ENCODE results near the gene SLC4A1.

The SLC4A1 gene

GRCh38 chr17:44283344-44284023, 15.5 kb upstream of the SLC4A1 start:
- no peak for DNase-seq

- no peak for DNase-seq
Measured at GRCh38 chr17:44282264-44282663, 14.3 kb upstream of the SLC4A1 start.

- DNase-seq, result no peak
Measured at GRCh38 chr17:44281570-44281969, 13.6 kb upstream of the SLC4A1 start.

GRCh38 chr17:44280392-44280937, 12.5 kb upstream of the SLC4A1 start:
- no peak for DNase-seq

DNA sequence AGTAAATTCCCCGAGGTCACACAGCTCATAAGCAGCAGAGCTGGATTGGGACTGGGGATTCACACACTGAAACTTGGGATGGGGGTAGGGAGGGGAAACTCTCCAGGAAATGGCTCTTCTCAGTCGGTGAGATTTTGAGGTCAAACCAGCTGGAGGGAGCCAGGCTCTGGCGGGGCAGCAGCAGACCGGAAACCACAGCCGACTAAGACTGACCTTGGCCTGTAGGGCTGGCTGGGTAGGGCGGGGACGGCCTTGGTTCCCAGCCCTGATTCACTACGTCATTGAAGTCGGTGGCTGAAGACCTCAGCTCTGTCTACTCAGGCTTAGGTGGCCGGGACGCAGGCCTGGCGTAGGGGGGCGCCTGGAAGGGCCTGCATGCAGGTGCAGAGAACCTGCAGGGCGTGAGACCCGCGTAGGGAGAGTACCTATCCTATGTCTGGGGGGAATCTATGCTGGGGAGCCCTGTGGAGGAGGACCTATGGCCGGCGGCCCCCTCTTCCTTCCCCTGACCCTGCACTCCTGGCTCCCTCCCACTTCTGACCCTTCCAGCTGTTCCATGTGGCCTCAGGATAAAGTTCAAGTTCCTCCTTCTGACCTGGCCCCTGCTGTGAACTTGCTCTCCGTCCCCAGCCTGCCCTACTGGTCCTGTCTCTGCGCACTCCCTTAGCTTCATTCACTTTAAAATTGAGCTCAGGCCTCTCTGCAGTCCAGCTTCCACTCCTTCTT, 11.9 kb upstream of the SLC4A1 start:
- DNase-seq, result no peak

- DNase-seq, result no peak
Measured at GRCh38 chr17:44279346-44279665, 11.4 kb upstream of the SLC4A1 start.

DNA sequence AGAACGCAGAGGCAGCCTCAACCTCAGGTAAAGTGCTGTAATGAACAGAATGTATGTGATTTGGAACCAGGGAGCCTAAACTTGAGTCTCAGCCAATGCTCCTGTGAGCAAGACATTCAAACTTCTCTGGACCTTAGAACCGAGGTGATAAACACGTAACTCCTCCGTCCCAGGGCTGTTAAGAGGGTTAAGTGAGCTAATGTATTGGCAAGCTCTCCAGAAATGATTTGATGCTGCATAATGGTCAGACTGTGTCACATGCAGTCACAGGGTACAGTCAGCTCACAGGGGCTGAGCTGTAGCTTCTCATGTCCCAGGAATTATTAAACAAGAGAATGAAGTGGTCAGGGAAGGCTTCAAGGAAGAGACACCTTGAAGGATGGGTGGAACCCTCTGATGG, 10.0 kb upstream of the SLC4A1 start:
- DNase-seq, result no peak

DNA sequence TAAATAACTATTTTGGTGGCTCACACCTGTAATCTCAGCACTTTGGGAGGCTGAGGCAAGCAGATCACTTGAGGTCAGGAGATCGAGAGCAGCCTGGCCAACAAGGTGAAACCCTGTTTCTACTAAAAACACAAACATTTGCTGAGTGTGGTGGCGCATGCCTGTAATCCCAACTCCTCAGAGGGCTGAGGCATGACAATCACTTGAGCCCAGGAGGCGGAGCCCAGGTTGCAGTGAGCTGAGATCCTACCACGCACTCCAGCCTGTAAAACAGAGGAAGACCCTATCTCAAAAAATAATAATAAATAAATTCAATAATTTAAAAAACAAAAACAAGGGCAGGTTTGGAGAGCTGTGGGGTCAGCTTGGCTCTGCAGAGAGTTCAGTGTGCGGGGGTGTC, 5.7 kb upstream of the SLC4A1 start:
- no peak for DNase-seq

GRCh38 chr17:44272954-44273353, 5.0 kb upstream of the SLC4A1 start:
- DNase-seq, result no peak

- no peak for DNase-seq
Measured at GRCh38 chr17:44272321-44272951, 4.5 kb upstream of the SLC4A1 start.

- DNase-seq, result no peak
Measured at GRCh38 chr17:44269535-44270240, 1.8 kb upstream of the SLC4A1 start.

- DNase-seq, result no peak
Measured at GRCh38 chr17:44268709-44269534, 987 bp upstream of the SLC4A1 start.

DNA sequence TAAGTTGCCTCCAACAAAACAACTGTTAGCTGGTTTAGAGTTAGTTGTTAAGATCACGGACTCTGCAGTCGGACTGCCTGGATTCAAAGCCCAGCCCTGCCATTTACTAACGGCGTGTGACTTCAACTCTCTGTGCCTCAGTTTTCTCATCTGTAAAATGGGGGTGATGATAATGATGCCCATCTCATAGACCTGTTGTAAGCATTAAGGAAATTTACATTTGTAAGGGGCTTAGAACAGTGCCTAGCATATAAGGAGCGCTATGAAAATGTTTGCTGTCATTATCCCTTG, 825 bp downstream of the SLC4A1 start:
- DNase-seq, result no peak

DNA sequence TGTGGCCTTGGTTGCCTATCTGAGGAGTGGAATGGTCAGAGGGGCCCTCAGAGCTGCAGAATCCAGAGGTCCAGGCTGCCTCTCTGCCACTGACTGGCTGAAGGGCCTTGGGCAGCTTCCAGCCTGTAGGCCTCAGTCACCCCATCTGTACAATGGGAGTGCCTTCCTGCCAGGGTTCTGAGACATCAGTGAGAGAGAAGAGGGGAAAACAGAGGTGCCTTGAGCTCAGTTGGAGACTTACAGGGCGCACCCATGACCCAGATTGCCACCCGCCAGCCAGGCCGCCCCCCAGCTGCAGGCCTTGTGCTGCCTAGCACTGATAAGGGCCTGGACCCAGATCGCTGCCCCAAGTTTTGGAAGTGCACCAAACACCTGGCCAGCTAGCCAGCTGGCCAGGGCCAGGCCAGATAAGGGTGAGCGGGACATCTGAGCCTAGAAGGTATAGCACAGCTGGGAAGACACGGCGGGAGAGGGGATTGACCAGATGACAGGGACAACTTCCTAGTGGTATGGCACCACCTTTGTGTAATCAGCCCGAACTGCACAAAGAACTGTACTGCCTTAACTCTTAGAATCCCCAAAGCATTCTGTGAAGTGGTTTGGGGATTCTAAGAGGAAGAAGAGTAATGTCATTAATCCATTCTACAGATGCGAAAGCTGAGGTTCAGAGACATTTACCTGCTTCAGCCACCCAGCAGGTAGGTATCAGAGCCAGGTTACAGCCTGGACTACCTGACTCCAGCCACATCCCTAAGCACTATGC, 1.4 kb downstream of the SLC4A1 start:
- no peak for DNase-seq

- no peak for DNase-seq
Measured at GRCh38 chr17:44263345-44263902, 4.5 kb downstream of the SLC4A1 start.

- DNase-seq, result no peak
Measured at GRCh38 chr17:44262654-44263225, 5.2 kb downstream of the SLC4A1 start.

GRCh38 chr17:44260296-44260695, 7.6 kb downstream of the SLC4A1 start:
- DNase-seq, result no peak

GRCh38 chr17:44258811-44259351, 9.1 kb downstream of the SLC4A1 start:
- DNase-seq, result no peak

- DNase-seq, result no peak
Measured at GRCh38 chr17:44257815-44258760, 9.8 kb downstream of the SLC4A1 start.

- DNase-seq, result no peak
Measured at GRCh38 chr17:44256671-44257070, 11.3 kb downstream of the SLC4A1 start.
